ENCODE data around the gene GGA1.
A peak's percentile ranks its signal among the peaks of the same experiment; 100 is the strongest.

Gene GGA1

GRCh38 chr22:37638391-37639069 is 29.9 kb downstream of the GGA1 start:
- no peak for DNase-seq (ENCODE audit: low spot score)
- no peak for TF ChIP-seq CTCF (IDR thresholded peaks at IDR 0.05; ENCODE audit: extremely low read depth, missing control alignments)

- peak; percentile 88 for DNase-seq (ENCODE audit: low spot score)
- no peak for TF ChIP-seq CTCF (IDR thresholded peaks at IDR 0.05; ENCODE audit: extremely low read depth, missing control alignments)
Observed at GRCh38 chr22:37639070-37639760, 30.6 kb downstream of the GGA1 start, which contains the start of gene SH3BP1. TSS of gene SH3BP1 (plus strand) at chr22:37639669. CDS start at chr22:37639788, 119 bp downstream.

GRCh38 chr22:37639771-37640590 is 31.3 kb downstream of the GGA1 start:
- DNase-seq (ENCODE audit: low spot score) = peak; percentile 63
- TF ChIP-seq CTCF (IDR thresholded peaks at IDR 0.05; ENCODE audit: extremely low read depth, missing control alignments) = no peak

- DNase-seq (ENCODE audit: low spot score) = no peak
- TF ChIP-seq CTCF (IDR thresholded peaks at IDR 0.05; ENCODE audit: extremely low read depth, missing control alignments) = no peak
Observed at GRCh38 chr22:37640591-37641560, 32.2 kb downstream of the GGA1 start.

- TF ChIP-seq CTCF (IDR thresholded peaks at IDR 0.05; ENCODE audit: extremely low read depth, missing control alignments) = no peak
- DNase-seq (ENCODE audit: low spot score) = no peak
Observed at GRCh38 chr22:37641561-37641949, 32.9 kb downstream of the GGA1 start.

GRCh38 chr22:37643225-37643847 is 34.7 kb downstream of the GGA1 start:
- peak; percentile 89 for DNase-seq (ENCODE audit: low spot score)
- peak; percentile 91 for TF ChIP-seq CTCF (IDR thresholded peaks at IDR 0.05; ENCODE audit: extremely low read depth, missing control alignments)

Measured in GM20000 (cell line).